ENCODE measurements around the gene STRN4.
"Not testable (repeated sequence)": the region's sequence is repeated elsewhere in the genome, so short reads cannot be mapped to it uniquely, and the experiment has no call there.

Gene STRN4

DNA sequence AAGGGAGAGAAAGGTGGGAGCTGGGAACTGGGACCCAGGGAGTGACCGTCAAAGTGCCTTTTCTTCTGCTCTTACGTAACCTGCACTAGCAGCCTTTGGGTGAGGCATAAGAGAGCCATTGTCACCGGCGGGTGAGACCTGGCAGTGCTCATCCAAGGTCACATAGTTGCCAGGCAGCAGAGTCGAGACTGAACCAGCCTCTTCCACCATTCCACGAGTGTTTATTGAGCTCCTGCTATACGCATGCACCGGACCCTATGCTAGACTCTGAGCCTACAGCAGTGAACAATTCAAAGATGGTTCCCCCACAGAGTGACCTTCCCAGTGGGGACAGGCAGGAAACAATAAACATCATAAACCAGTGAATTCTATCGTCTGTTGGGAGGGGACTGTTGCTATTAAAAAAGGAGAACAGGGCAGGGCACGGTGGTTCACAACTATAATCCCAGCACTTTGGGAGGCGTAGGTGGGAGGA lies 18.6 kb upstream of the STRN4 start:
- in situ Hi-C loops (cut with HindIII; ENCODE audit: low pct_unique_long_range_greater_than_20kb, low sequenced_read_pairs) = no loop called here
- DNase-seq (ENCODE audit: low read depth in 1 of 2, low spot score in 1 of 2) = no peak
- no peak for TF ChIP-seq JUND (IDR thresholded peaks at IDR 0.05; ENCODE audit: low read depth)

GRCh38 chr19:46762245-46762890 lies 16.1 kb upstream of the STRN4 start:
- DNase-seq (ENCODE audit: low read depth in 1 of 2, low spot score in 1 of 2) = no peak
- in situ Hi-C loops (cut with HindIII; ENCODE audit: low pct_unique_long_range_greater_than_20kb, low sequenced_read_pairs) = no loop called here
- TF ChIP-seq JUND (IDR thresholded peaks at IDR 0.05; ENCODE audit: low read depth) = no peak

DNA sequence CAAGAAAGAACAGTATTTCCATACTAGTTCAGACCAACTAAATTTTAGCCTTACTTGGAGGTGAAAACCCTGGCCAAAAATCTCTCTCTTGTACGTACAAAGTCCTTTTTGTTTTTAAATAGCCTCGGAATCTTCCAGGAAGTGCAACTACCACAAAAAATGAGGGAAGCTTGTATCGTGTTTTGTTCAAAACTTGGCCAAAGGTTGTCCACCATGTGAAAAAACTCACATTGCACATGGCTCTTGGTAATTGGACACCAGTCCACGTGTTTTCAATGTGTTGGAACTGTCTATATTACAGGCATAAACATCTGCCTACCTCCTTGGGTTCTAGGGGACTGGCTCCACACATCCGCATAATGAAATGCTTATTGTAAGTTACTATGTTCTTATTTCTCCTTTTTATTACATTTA lies 15.2 kb upstream of the STRN4 start:
- no peak for TF ChIP-seq JUND (IDR thresholded peaks at IDR 0.05; ENCODE audit: low read depth)
- in situ Hi-C loops (cut with HindIII; ENCODE audit: low pct_unique_long_range_greater_than_20kb, low sequenced_read_pairs) = no loop called here

DNA sequence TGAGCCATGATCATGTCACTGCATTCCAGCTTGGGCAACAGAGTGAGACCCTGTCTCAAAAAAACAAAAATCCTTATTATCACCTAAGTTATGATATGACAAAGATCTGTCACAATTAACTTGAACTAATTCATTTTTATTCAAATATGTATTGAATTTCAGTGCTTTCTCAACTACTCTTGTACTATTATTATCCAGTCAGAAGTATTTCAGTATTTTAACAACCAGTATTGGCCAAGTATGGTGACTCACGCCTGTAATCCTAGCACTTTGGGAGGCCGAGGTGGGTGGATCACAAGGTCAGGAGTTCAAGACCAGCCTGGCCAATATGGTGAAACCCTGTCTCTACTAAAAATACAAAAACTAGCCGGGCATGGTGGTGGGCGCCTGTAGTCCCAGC lies 14.6 kb upstream of the STRN4 start:
- in situ Hi-C loops (cut with HindIII; ENCODE audit: low pct_unique_long_range_greater_than_20kb, low sequenced_read_pairs); DNase-seq (ENCODE audit: low read depth in 1 of 2, low spot score in 1 of 2): not testable (repeated sequence)

More for the DNA sequence above, 15.2 kb upstream of the STRN4 start:
- DNase-seq (ENCODE audit: low read depth in 1 of 2, low spot score in 1 of 2) = no peak

GRCh38 chr19:46760363-46760762 lies 14.1 kb upstream of the STRN4 start:
- in situ Hi-C loops (cut with HindIII; ENCODE audit: low pct_unique_long_range_greater_than_20kb, low sequenced_read_pairs) = no loop called here
- DNase-seq (ENCODE audit: low read depth in 1 of 2, low spot score in 1 of 2) = no peak
- no peak for TF ChIP-seq JUND (IDR thresholded peaks at IDR 0.05; ENCODE audit: low read depth)

DNA sequence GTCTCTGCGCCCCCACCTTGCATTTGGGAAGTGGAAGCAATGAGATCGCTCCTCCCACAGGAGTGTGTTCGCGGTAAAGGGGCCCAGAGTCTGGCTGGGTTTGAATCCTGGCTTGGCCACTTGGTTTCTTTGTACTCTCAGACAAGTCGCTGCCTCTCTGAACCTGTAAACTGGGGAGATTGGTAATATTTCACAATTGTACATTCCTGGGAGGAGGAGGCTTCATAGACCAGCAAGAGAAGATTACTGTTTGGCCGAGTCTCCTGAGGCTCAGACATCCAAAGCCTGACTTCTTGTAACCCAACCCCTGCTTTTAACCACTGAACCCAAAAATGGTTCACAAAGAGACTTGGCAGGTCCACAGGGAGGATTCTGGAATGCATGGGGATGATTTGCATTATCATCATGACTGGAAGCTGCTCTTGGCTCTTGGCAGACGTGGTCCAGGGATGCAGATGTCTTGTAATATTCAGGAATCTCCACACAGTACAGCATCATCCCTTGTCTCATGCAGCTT lies 13.6 kb upstream of the STRN4 start:
- in situ Hi-C loops (cut with HindIII; ENCODE audit: low pct_unique_long_range_greater_than_20kb, low sequenced_read_pairs) = no loop called here
- DNase-seq (ENCODE audit: low read depth in 1 of 2, low spot score in 1 of 2) = no peak
- no peak for TF ChIP-seq JUND (IDR thresholded peaks at IDR 0.05; ENCODE audit: low read depth)

DNA sequence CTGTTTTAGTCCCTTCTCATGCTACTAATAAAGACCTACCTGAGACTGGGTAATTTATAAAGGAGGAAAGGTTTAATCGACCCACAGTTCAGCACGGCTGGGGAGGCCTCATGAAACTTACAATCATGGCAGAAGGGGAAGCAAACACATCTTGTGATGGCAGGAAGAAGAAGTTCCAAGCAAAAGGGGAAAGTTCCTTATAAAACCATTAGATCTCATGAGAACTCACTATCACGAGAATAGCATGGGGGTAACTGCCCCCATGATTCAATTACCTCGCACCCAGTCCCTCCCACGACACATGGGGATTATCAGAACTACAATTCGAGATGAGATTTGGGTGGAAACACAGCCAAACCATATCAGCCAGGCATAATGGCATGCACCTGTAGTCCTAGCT lies 13.0 kb upstream of the STRN4 start:
- in situ Hi-C loops (cut with HindIII; ENCODE audit: low pct_unique_long_range_greater_than_20kb, low sequenced_read_pairs) = no loop called here
- no peak for TF ChIP-seq JUND (IDR thresholded peaks at IDR 0.05; ENCODE audit: low read depth)
- DNase-seq (ENCODE audit: low read depth in 1 of 2, low spot score in 1 of 2) = no peak

DNA sequence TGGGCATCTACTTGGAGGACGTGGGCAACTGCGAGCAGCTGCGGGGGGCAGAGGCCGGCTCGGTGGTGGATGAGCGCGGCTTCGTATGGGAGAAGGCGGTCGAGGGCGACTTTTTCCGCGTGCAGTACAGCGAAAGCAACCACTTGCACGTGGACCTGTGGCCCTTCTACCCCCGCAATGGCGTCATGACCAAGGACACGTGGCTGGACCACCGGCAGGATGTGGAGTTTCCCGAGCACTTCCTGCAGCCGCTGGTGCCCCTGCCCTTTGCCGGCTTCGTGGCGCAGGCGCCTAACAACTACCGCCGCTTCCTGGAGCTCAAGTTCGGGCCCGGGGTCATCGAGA lies 10.3 kb upstream of the STRN4 start:
- no peak for DNase-seq (ENCODE audit: low read depth in 1 of 2, low spot score in 1 of 2)
- TF ChIP-seq JUND (IDR thresholded peaks at IDR 0.05; ENCODE audit: low read depth) = no peak
- in situ Hi-C loops (cut with HindIII; ENCODE audit: low pct_unique_long_range_greater_than_20kb, low sequenced_read_pairs) = no loop called here

- no peak for DNase-seq (ENCODE audit: low read depth in 1 of 2, low spot score in 1 of 2)
- in situ Hi-C loops (cut with HindIII; ENCODE audit: low pct_unique_long_range_greater_than_20kb, low sequenced_read_pairs) = no loop called here
Measured at GRCh38 chr19:46755853-46756543, 9.7 kb upstream of the STRN4 start.

GRCh38 chr19:46755077-46755852 lies 9.0 kb upstream of the STRN4 start:
- no peak for DNase-seq (ENCODE audit: low read depth in 1 of 2, low spot score in 1 of 2)

More at GRCh38 chr19:46755853-46756543, 9.7 kb upstream of the STRN4 start:
- TF ChIP-seq JUND (IDR thresholded peaks at IDR 0.05; ENCODE audit: low read depth) = no peak

DNA sequence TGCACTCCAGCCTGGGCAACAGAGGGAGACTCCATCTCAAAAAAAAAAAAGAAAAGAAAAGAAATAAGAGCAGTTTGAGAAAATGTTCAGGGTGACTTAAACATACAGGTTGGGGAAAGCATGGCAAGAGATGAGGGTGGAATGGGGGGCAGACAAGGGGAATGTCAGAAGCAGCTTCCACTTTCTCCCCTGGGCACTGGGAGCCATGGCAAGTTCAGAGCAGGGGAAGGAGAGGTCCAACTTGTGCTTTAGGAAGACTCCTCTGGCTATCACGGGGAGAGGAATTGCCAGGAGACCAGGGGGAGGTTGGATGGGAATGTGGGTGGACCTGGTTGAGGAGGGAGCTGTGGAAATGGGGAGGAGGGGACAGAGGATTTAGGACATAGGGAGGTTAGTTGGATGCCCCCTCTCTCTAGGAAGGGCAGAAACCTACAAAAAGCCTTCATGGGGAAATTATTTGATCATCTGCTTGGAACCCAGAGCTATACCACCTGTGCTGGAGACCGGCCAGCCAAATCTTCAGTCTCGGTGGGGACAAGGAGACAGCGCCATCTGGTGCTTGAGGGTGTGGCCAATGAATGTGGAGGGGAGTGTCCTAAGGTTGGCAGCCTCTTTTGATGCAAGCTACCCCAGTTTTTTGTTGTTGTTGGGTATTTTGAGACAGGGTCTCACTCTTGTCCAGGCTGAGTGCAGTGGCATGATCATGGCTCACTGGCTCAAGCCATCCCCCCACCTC lies 7.3 kb upstream of the STRN4 start:
- TF ChIP-seq JUND (IDR thresholded peaks at IDR 0.05; ENCODE audit: low read depth) = no peak
- in situ Hi-C loops (cut with HindIII; ENCODE audit: low pct_unique_long_range_greater_than_20kb, low sequenced_read_pairs) = no loop called here
- peak in 1 of 2 experiments; percentile 70 for DNase-seq (ENCODE audit: low read depth in 1 of 2, low spot score in 1 of 2)

More at GRCh38 chr19:46755077-46755852, 9.0 kb upstream of the STRN4 start:
- no peak for TF ChIP-seq JUND (IDR thresholded peaks at IDR 0.05; ENCODE audit: low read depth)
- in situ Hi-C loops (cut with HindIII; ENCODE audit: low pct_unique_long_range_greater_than_20kb, low sequenced_read_pairs) = no loop called here

All from T47D (cell line).